Coronary artery (tissue), 2 donors: ENCODE data around the gene SLC5A5.

Experiments
- DNase-seq: peaks from one replicate; pipeline ENCODE4 v3.0.0-alpha.2; 2017; ENCODE audit warnings: low spot score
- H3K27ac ChIP-seq, 2 donors: fragments of 200-600 bp; sonication (generic); one replicate each; pipeline ENCODE4 v1.5.1; 2016 to 2019
- H3K4me3 ChIP-seq: fragments of 200-600 bp; sonication (generic); 2 replicates; pipeline ENCODE4 v1.5.1; 2016; ENCODE audit warnings: mild to moderate bottlenecking, moderate library complexity
- CTCF ChIP-seq: fragments of 200-600 bp; sonication (generic); IDR thresholded peaks from one replicate; pipeline ENCODE4 v1.5.1; 2019; ENCODE audit warnings: antibody characterized with exemption

Gene SLC5A5

GRCh38 chr19:17938092-17938845 is 66.5 kb downstream of the SLC5A5 start:
- no peak for DNase-seq
- Histone ChIP-seq H3K4me3 (no peak overlapping the region), H3K27ac (no peak overlapping the region)
- TF ChIP-seq CTCF = peak; percentile 96

- Histone ChIP-seq H3K27ac (no peak overlapping the region), H3K4me3 (no peak overlapping the region)
- DNase-seq = no peak
- TF ChIP-seq CTCF = no peak
Observed at GRCh38 chr19:17942181-17942580, 70.4 kb downstream of the SLC5A5 start.

GRCh38 chr19:17942582-17943273 is 71.0 kb downstream of the SLC5A5 start:
- DNase-seq = no peak
- H3K27ac ChIP-seq = no peak overlapping the region
- no peak for TF ChIP-seq CTCF
- no peak overlapping the region for H3K4me3 ChIP-seq

GRCh38 chr19:17943274-17944221 is 71.8 kb downstream of the SLC5A5 start:
- Histone ChIP-seq H3K27ac (no peak overlapping the region), H3K4me3 (no peak overlapping the region)
- no peak for TF ChIP-seq CTCF
- DNase-seq = no peak

- TF ChIP-seq CTCF = no peak
- Histone ChIP-seq H3K27ac (no peak overlapping the region), H3K4me3 (no peak overlapping the region)
- no peak for DNase-seq
Observed at GRCh38 chr19:17944301-17944700, 72.6 kb downstream of the SLC5A5 start.
